Esophagus muscularis mucosa (tissue), 4 donors: Measurements from ENCODE around the gene AGAP1.

Experiments
- EP300 ChIP-seq: sonication (generic); formaldehyde crosslinking; IDR thresholded peaks from one replicate; pipeline ENCODE4 v1.6.1; 2017; ENCODE audit warnings: antibody characterized with exemption
- POLR2A ChIP-seq: fragments of 450-650 bp; IDR thresholded peaks from one replicate; pipeline ENCODE4 v1.6.1; 2017; ENCODE audit warnings: antibody characterized with exemption, moderate library complexity, mild to moderate bottlenecking, low read depth
- POLR2AphosphoS5 ChIP-seq, 2 donors: sonication (generic); formaldehyde crosslinking; IDR thresholded peaks; one replicate each; pipeline ENCODE4 v1.6.1; 2017; ENCODE audit warnings: antibody characterized with exemption in 2 of 2
- TF ChIP-seq, protein P1 (sequence below), 3 experiments: fragments of 200-600 bp in 2 of 3; fragments of 450-650 bp in 1 of 3; sonication (generic) in 2 of 3; IDR thresholded peaks; one replicate each; pipeline ENCODE4 v1.5.1; 2017 to 2019; ENCODE audit warnings: antibody characterized with exemption in 3 of 3, mild to moderate bottlenecking in 2 of 3, moderate library complexity in 1 of 3

DNA sequence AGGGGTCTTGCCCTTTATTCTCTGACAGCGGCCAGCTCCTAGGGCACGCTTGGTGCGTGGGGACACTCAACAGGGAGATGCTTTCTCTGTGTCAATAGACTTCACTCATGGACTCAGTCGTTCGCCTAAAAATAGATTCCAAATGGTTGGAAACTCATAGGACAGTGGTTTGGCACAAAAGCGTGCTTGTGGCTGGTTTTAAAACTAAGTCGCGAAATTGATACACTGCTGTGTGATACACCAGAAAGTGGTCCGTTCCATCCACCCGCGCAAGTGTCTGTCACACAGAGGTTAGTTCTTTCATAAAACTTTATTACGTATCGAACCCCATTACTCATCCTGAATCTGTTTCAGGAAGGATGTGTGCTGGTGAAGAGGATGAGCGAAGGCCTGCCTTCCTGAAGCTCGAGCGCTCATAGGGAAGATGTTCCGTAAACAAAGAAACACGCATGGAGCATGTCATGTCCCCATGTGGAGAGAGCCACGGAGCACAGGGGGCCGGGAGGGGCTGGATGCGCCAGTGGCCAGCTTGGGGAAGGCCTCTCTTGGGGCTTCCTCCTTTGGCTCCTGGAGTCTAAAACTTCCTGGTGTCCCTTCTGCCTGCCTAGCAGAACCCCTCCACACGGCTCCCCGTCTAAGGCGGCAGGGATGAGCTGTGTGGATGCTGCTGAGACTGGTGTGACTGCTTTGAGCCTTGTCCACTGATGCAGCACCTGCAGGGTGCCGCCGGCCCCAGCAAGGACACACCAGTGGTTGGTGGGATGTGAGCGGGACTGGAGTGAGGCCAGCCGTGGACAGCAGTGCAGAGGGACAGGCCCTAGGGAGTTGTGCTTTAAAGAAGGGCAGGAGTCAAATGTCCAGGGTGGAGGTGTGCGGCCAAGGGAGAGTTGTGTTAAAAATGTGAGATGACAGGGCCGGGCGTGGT is 467.1 kb downstream of the AGAP1 start:
- TF ChIP-seq, protein P1, sequence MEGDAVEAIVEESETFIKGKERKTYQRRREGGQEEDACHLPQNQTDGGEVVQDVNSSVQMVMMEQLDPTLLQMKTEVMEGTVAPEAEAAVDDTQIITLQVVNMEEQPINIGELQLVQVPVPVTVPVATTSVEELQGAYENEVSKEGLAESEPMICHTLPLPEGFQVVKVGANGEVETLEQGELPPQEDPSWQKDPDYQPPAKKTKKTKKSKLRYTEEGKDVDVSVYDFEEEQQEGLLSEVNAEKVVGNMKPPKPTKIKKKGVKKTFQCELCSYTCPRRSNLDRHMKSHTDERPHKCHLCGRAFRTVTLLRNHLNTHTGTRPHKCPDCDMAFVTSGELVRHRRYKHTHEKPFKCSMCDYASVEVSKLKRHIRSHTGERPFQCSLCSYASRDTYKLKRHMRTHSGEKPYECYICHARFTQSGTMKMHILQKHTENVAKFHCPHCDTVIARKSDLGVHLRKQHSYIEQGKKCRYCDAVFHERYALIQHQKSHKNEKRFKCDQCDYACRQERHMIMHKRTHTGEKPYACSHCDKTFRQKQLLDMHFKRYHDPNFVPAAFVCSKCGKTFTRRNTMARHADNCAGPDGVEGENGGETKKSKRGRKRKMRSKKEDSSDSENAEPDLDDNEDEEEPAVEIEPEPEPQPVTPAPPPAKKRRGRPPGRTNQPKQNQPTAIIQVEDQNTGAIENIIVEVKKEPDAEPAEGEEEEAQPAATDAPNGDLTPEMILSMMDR (IDR thresholded peaks at IDR 0.05) = no peak
- TF ChIP-seq POLR2AphosphoS5 (IDR thresholded peaks at IDR 0.05) (no peak), POLR2A (no peak), EP300 (no peak)
